Psoas muscle (tissue), 8 donors: ENCODE measurements around the gene PAPOLG. TPM values are rescaled to one million over a fixed set of nuclear protein-coding genes. Genes with fewer than 3 reads are reported as not detected.

ENCODE experiments used
- ATAC-seq, 4 donors: fragments of 200-7000 bp; cut with Tn5 transposase; one replicate each; pipeline ENCODE4 v1.9.1; 2020; ENCODE audit warnings: moderate library complexity in 3 of 4, mild to moderate bottlenecking in 2 of 4
- DNase-seq, 2 donors: peaks; one replicate each; pipeline ENCODE4 v3.0.0-alpha.2; 2020
- H3K27ac ChIP-seq: fragments of 200-600 bp; one replicate; pipeline ENCODE4 v1.8.0; 2022
- H3K27me3 ChIP-seq, 3 donors: fragments of 200-600 bp in 1 of 3; one replicate each; pipeline versions ENCODE4 v1.6.1 to v1.8.0; 2013 to 2022; ENCODE audit warnings: low read length in 2 of 3, mild to moderate bottlenecking in 2 of 3, moderate library complexity in 1 of 3; ENCODE audit not compliant: insufficient read depth in 3 of 3
- H3K36me3 ChIP-seq, 2 donors: fragments of 200-600 bp in 1 of 2; one replicate each; pipeline versions ENCODE4 v1.6.1 to v1.8.0; 2013 to 2022; ENCODE audit warnings: low read depth in 1 of 2, mild to moderate bottlenecking in 1 of 2, moderate library complexity in 1 of 2; ENCODE audit not compliant: insufficient read depth in 1 of 2
- H3K4me1 ChIP-seq: fragments of 200-600 bp; one replicate; pipeline ENCODE4 v1.8.0; 2022
- H3K4me3 ChIP-seq: fragments of 200-600 bp; one replicate; pipeline ENCODE4 v1.8.0; 2022; ENCODE audit warnings: mild to moderate bottlenecking
- H3K9me3 ChIP-seq: fragments of 200-600 bp; one replicate; pipeline ENCODE4 v1.8.0; 2022
- CTCF ChIP-seq: fragments of 200-600 bp; IDR thresholded peaks from one replicate; pipeline ENCODE4 v1.8.0; 2022; ENCODE audit warnings: antibody characterized with exemption
- WGBS, 3 donors: extraction: QIAGEN DNeasy Blood & Tissue Kit; methylation state at CpG; one replicate each; pipeline versions ENCODE4 v1.1.6 to v1.1.7; 2013; 5-methylcytosine and 5-hydroxymethylcytosine counted together
- intact Hi-C, 2 donors: fragments of 100-400 bp; cut with DNase I; formaldehyde crosslinking; loops; one replicate each; pipeline versions ENCODE4 v1.11.0 to v1.14.2; 2022
- polyA plus RNA-seq, 3 donors: library from polyadenylated mRNA; stranded (reverse); fragments of 200-250 nt; gene quantifications; one replicate each; pipeline ENCODE4 v1.2.3, GENCODE V29; 2013
- total RNA-seq, 4 donors: library from RNA; stranded (reverse); fragmentation: NEBNext Ultra II Directional in 2 of 4; extraction: Animal tissue kit (Norgen Biotek cat#: 25700) in 2 of 4; gene quantifications; one replicate each; pipeline versions ENCODE4 v1.2.1 to v1.2.4, GENCODE V29; 2021 to 2023
- donor health status: healthy with polysubstance abuse.
- donor health status: DM: no; HTN: no; CAD: no; lungs with moderate emphysema.
- donor health status: Bipolar disorder and iron deficiency.
- donor health status: healthy.
- donor health status: DM: yes; HTN: yes; CAD: no.
- donor health status: DM: no; HTN: no; CAD: no.
- donor health status: DM: no; HTN: no; CAD: no.
- donor health status: DM: yes; HTN: yes; CAD: no.

The PAPOLG gene
- total and polyA plus RNA-seq, 7 donors: 3.1 to 9.9 (median 6.1) TPM

- no peaks in the 10 kb centered on the region for H3K36me3 ChIP-seq
- H3K4me3 ChIP-seq: no peak overlapping the region
- H3K27ac ChIP-seq: no peak overlapping the region
- intact Hi-C loops: no loop called here
- no peaks in the 10 kb centered on the region for H3K4me1 ChIP-seq
- ATAC-seq: no peak
- DNase-seq: no peak
- H3K27me3 ChIP-seq: peaks cover 0 to 19% (median 4%) of the 10 kb centered on the region in 3 donors
- 80 to 89% (median 81%) methylated on average over 4 of the region's 4 CpGs for WGBS, 3 donors
- TF ChIP-seq CTCF: no peak
- no peaks in the 10 kb centered on the region for H3K9me3 ChIP-seq
Observed at GRCh38 chr2:60742419-60742818, 13.6 kb upstream of the PAPOLG start.

DNA sequence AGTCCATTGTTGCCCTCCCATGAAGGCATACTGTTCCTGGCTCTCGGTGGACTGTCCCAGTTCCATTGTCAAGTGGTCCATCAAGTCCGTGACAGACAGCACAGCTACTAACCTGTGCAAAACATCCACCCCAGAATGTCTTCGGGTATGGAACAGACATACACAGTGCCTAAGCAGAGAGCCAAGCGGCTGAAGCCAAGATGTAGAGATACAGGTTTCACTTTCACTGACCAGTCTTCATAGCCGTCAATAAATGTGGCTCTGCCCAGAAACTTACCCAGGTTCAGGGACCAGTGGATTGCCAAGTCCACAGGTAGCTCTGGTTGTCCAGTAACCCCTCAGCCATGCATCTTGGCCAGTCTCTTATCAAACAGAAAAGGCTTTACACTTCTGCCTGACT is 10.7 kb upstream of the PAPOLG start:
- no peak for DNase-seq
- Histone ChIP-seq H3K4me1 (no peaks in the 10 kb centered on the region), H3K9me3 (no peaks in the 10 kb centered on the region), H3K4me3 (no peak overlapping the region), H3K36me3 (no peaks in the 10 kb centered on the region), H3K27ac (no peak overlapping the region), H3K27me3 (no peaks in the 10 kb centered on the region)
- intact Hi-C loops: no loop called here
- no peak for ATAC-seq
- TF ChIP-seq CTCF: no peak
- WGBS, 3 donors: 86 to 91% (median 89%) methylated on average over 5 of the region's 5 CpGs

GRCh38 chr2:60745761-60746160 is 10.3 kb upstream of the PAPOLG start:
- Histone ChIP-seq H3K27ac (no peak overlapping the region), H3K27me3 (no peaks in the 10 kb centered on the region), H3K4me3 (no peak overlapping the region), H3K36me3 (no peaks in the 10 kb centered on the region), H3K9me3 (no peaks in the 10 kb centered on the region), H3K4me1 (no peaks in the 10 kb centered on the region)
- TF ChIP-seq CTCF: no peak
- DNase-seq (no peak), ATAC-seq (peak in 1 of 4 donors; percentile 25)
- intact Hi-C loops: no loop called here
- 43 to 53% (median 49%) methylated on average over 7 of the region's 7 CpGs for WGBS, 3 donors

DNA sequence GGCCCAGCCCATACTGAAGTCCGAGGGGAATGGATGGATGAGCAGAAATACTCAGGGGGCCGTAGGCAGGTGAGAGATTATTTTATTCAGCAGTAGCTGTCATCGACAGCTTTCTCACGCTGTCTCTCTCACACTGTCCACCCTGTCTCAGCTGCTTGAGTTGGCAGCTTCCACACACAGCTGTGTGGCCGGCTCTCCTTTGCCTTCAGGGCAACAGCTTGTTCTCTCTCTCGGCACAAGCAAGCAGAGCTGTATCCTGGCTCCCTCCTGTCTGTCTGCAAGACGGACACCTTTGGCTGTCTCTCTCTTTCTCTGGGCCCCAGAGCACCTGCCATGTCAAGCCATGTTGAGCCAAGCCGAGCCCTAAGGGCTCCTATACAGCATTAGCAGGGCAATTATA is 9.8 kb upstream of the PAPOLG start:
- ATAC-seq: peak in 3 of 4 donors; percentile 37 to 76 (median 53)
- no peaks in the 10 kb centered on the region for H3K9me3 ChIP-seq
- H3K4me1 ChIP-seq: no peaks in the 10 kb centered on the region
- no peak overlapping the region for H3K27ac ChIP-seq
- H3K27me3 ChIP-seq: no peaks in the 10 kb centered on the region
- no peak for DNase-seq
- intact Hi-C loops: no loop called here
- no peaks in the 10 kb centered on the region for H3K36me3 ChIP-seq
- TF ChIP-seq CTCF: no peak
- 28 to 44% (median 28%) methylated on average over 8 of the region's 8 CpGs for WGBS, 3 donors
- no peak overlapping the region for H3K4me3 ChIP-seq

DNA sequence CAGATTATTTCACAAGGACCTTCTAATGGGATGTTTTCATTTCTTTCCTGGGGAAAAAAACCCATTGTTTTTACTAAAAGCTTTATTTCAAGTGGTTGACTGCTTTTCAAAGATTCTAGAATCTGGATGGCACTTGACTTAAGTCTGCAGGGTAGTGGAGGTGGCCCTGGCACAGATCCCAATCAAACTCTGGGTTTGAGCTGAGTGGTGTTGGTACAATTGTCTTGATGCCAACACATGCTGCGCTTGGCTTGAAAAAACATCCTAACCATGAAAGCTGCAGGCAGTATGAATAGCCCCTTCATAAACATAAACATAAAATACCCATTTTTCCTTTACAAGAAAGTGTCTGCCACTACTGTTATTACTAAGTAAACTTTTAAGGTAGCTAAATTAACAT is 3.6 kb downstream of the PAPOLG start:
- Histone ChIP-seq H3K9me3 (no peaks in the 10 kb centered on the region), H3K36me3 (peaks cover 0 to 51% of the 10 kb centered on the region in 2 donors), H3K4me1 (peaks cover 12% of the 10 kb centered on the region), H3K27ac (no peak overlapping the region), H3K4me3 (no peak overlapping the region), H3K27me3 (no peaks in the 10 kb centered on the region)
- WGBS, 3 donors: 76 to 90% (median 84%) methylated on average over 1 of the region's 1 CpG
- intact Hi-C loops: no loop called here
- ATAC-seq (no peak), DNase-seq (no peak)
- TF ChIP-seq CTCF: no peak
